K562 (cell line): ENCODE measurements around the gene SLA2.

Source experiments
- ARID2 ChIP-seq: fragments of 450-650 bp; IDR thresholded peaks from 2 replicates; pipeline ENCODE4 v1.6.1; 2017; ENCODE audit warnings: antibody characterized with exemption, mild to moderate bottlenecking
- CC2D1A ChIP-seq: fragments of 450-650 bp; IDR thresholded peaks from 2 replicates; pipeline ENCODE4 v1.6.1; 2017; ENCODE audit warnings: mild to moderate bottlenecking
- EZH2 ChIP-seq: IDR thresholded peaks from 2 replicates; pipeline ENCODE4 v1.6.1; 2012; ENCODE audit warnings: low read depth, mild to moderate bottlenecking, inconsistent platforms, low read length, borderline replicate concordance
- JUN ChIP-seq, 2 experiments: sonication (generic) in 1 of 2; formaldehyde crosslinking in 1 of 2; IDR thresholded peaks; 2 replicates each; pipeline versions ENCODE4 v1.6.1 to v1.8.0; 2012 to 2022; ENCODE audit warnings: borderline replicate concordance in 2 of 2, mild to moderate bottlenecking in 2 of 2, improper control_type of control experiment in 1 of 2, low read depth in 1 of 2, low read length in 1 of 2, missing genetic modification reagents in 1 of 2
- MAFF ChIP-seq: IDR thresholded peaks from 2 replicates; pipeline ENCODE4 v1.6.1; 2012; ENCODE audit warnings: low read length, improper control_type of control experiment
- MEF2D ChIP-seq: conservative IDR thresholded peaks from 2 replicates; pipeline ENCODE4 v1.6.1; 2016; ENCODE audit warnings: low read depth, missing genetic modification characterization, missing compliant biosample characterization
- PHF21A ChIP-seq: fragments of 450-650 bp; IDR thresholded peaks from 2 replicates; pipeline ENCODE4 v1.6.1; 2017; ENCODE audit warnings: low read depth, borderline replicate concordance
- RBBP5 ChIP-seq: fragments of 200-600 bp; sonication (generic); IDR thresholded peaks from 2 replicates; pipeline ENCODE4 v1.6.1; 2012; ENCODE audit warnings: borderline replicate concordance, mild to moderate bottlenecking, low read length, control low read depth, inconsistent platforms; ENCODE audit not compliant: insufficient read depth, poor library complexity, severe bottlenecking
- RFX5 ChIP-seq: IDR thresholded peaks from 2 replicates; pipeline ENCODE4 v1.6.1; 2011; ENCODE audit warnings: low read depth, mild to moderate bottlenecking, improper control_type of control experiment, low read length
- TAF15 ChIP-seq: fragments of 200-400 bp; formaldehyde crosslinking; IDR thresholded peaks from 2 replicates; pipeline ENCODE4 v1.6.1; 2017; ENCODE audit warnings: mild to moderate bottlenecking, low read depth, low read length, moderate library complexity
- ZNF3 ChIP-seq: fragments of 250-450 bp; sonication (Bioruptor Pico); IDR thresholded peaks from 2 replicates; pipeline ENCODE4 v1.5.0; 2021; ENCODE audit warnings: mild to moderate bottlenecking, moderate library complexity
- TF ChIP-seq, protein P1 (sequence below): IDR thresholded peaks from 2 replicates; pipeline ENCODE4 v1.6.1; 2016; ENCODE audit warnings: missing genetic modification characterization, missing compliant biosample characterization
- TF ChIP-seq, protein P2 (sequence below), 3 experiments: IDR thresholded peaks in 2 of 3; conservative IDR thresholded peaks in 1 of 3; 2 replicates each; pipeline ENCODE4 v1.5.1; 2011 to 2012; ENCODE audit warnings: low read length in 3 of 3, mild to moderate bottlenecking in 3 of 3, control low read depth in 2 of 3, improper control_type of control experiment in 1 of 3, inconsistent platforms in 1 of 3, low read depth in 1 of 3, mixed read lengths in 1 of 3, moderate library complexity in 1 of 3; ENCODE audit not compliant: insufficient read depth in 2 of 3
- TF ChIP-seq, protein P3 (sequence below): fragments of 250-450 bp; sonication (Bioruptor Pico); IDR thresholded peaks from 2 replicates; pipeline ENCODE4 v1.8.0; 2021; ENCODE audit warnings: moderate library complexity, mild to moderate bottlenecking, inconsistent platforms

- TF ChIP-seq CC2D1A (no peak), MAFF (no peak), ARID2 (no peak), JUN (IDR thresholded peaks at IDR 0.05; ENCODE audit: borderline replicate concordance, low read depth, low read length) (no peak), JUN (CRISPR knock-in tag; IDR thresholded peaks at IDR 0.05; ENCODE audit: borderline replicate concordance) (no peak), TAF15 (no peak), PHF21A (no peak), EZH2 (no peak), RFX5 (no peak), MEF2D (tag) (no peak), ZNF3 (no peak), RBBP5 (no peak)
- TF ChIP-seq, protein P1, sequence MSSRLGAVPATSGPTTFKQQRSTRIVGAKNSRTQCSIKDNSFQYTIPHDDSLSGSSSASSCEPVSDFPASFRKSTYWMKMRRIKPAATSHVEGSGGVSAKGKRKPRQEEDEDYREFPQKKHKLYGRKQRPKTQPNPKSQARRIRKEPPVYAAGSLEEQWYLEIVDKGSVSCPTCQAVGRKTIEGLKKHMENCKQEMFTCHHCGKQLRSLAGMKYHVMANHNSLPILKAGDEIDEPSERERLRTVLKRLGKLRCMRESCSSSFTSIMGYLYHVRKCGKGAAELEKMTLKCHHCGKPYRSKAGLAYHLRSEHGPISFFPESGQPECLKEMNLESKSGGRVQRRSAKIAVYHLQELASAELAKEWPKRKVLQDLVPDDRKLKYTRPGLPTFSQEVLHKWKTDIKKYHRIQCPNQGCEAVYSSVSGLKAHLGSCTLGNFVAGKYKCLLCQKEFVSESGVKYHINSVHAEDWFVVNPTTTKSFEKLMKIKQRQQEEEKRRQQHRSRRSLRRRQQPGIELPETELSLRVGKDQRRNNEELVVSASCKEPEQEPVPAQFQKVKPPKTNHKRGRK (tag), result no peak
- TF ChIP-seq, protein P2, sequence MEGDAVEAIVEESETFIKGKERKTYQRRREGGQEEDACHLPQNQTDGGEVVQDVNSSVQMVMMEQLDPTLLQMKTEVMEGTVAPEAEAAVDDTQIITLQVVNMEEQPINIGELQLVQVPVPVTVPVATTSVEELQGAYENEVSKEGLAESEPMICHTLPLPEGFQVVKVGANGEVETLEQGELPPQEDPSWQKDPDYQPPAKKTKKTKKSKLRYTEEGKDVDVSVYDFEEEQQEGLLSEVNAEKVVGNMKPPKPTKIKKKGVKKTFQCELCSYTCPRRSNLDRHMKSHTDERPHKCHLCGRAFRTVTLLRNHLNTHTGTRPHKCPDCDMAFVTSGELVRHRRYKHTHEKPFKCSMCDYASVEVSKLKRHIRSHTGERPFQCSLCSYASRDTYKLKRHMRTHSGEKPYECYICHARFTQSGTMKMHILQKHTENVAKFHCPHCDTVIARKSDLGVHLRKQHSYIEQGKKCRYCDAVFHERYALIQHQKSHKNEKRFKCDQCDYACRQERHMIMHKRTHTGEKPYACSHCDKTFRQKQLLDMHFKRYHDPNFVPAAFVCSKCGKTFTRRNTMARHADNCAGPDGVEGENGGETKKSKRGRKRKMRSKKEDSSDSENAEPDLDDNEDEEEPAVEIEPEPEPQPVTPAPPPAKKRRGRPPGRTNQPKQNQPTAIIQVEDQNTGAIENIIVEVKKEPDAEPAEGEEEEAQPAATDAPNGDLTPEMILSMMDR (IDR thresholded peaks at IDR 0.05 in 2 of 3, conservative IDR thresholded peaks at IDR 0.05 in 1 of 3; ENCODE audit: insufficient read depth in 2 of 3, low read depth in 1 of 3, low read length in 3 of 3), result no peak
- TF ChIP-seq, protein P3, sequence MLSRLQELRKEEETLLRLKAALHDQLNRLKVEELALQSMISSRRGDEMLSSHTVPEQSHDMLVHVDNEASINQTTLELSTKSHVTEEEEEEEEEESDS (CRISPR knock-in tag), result no peak
Observed at GRCh38 chr20:36641506-36641843, 4.5 kb downstream of the SLA2 start.
